GM21381 (cell line): ENCODE data around the gene ZFAND3.

ENCODE experiments used
- ATAC-seq: cut with Tn5 transposase; IDR thresholded peaks from one replicate; pipeline ENCODE4 v1.9.1; 2021; ENCODE audit warnings: mild to moderate bottlenecking, moderate library complexity; ENCODE audit not compliant: unreplicated experiment

Gene ZFAND3

DNA sequence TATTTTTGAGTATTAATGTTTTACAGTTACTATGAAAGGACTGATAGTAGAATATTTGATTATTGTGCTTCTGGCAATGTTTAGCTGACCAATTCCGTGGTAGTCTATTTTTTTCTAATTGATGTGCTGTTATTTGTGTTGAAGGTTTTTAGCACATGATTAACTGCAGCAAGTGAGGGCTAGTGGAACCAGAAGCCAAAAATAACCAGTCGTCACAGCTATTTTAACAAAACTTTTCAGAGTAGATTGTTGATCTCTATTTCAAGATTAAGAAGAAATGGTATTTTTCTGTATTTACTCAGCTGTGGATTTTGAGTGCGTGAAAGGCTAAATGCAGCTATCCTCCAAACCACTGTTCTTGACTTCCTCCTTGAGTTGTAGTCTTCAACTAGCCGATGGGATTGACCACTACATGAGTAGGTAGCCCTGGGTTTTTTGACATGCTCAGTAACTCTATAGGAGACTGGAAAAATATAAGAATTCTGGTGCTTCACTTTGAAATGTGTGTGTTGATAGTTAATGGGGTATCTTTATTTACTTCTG is 258.0 kb downstream of the ZFAND3 start:
- no peak for ATAC-seq

DNA sequence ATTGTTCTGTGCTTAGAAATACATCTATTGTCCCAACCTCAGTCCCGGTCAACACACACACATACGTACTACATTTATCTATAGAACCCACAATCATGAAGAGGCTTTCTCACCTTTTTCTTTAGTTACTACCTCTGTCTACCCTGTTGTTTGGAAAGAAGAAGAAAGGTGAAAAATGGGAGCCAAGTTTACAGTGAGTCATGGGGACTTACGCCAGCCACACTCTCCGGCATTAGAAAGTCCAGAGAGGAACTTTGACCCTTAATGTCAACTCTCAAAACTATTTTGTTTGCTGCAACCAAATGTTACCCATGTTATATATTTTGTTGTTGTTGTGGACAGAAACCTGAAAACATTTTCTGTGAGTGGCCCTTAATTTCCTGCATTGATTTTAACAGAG is 259.1 kb downstream of the ZFAND3 start:
- ATAC-seq = no peak

DNA sequence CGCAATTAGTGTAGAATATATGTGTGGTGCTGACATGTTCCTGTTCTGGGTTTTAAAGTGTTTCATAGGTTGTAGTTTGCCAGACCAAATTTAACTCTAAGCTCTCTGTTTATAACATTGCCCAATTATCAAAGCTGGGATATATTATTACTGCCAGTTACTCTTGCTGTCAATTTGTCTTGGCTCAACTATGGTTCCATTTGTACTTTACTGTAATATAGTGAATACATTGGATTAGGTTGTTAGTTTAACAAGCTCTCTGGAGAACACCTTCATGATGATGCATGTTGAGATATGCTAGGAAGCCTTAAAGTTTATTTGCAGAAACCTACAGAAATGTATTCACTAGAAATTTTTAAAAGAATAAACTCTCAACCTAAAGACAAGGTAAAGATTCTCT is 259.6 kb downstream of the ZFAND3 start:
- ATAC-seq = no peak

DNA sequence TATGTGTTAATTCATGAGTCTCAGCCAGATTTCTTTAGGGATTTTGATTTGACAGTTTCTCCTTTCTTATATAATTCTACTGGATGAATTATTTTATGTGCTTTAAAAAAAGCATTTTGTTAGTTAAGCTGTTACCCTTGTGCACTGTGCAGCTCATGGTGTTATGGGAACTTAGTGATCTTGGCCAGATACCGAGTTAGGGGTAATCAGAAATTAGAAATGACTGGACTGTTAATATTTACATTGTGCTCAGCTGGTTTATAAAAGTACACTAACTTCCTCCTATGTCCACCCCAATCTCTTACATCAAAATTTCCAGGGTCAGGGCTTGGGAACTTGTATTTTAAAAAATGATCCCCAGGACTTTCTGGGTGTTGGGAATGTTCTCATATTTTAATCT is 260.0 kb downstream of the ZFAND3 start:
- no peak for ATAC-seq

DNA sequence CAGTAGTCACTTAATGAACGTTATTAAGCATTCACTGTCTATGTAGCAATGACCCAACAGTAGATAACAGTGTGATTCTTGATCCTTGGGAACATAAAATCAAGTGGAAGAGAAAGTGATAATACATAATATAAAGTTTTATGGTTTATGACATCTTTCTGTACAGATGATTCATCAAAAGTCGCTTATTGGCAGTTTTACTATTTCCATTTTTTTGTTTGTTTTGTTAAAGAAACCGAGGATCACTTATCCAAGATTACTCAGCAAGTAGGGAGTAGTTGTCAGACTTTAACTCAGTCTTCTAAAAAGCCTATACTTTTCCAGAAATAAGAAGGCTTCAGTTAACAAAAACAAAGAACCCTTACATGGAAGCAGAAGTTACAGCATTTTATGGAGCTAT is 260.8 kb downstream of the ZFAND3 start:
- no peak for ATAC-seq

DNA sequence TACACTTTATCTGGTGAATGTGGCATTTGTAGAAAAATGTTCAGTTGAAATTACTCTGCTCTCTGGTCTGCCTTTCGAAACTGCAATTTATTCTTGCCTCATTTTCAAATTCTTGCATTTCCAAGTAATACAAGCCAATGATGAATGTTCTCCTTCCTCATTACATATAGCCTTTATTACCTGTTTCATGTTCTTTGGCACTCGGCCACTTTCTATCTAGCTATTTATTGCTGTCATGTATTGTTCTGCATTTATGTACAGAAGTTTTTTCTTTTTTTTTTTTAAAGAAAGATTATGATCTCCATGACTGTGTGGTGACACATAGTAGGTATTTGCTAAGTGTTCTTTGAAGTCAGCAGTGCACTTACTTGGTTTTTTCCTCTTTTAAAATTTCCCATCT is 261.4 kb downstream of the ZFAND3 start:
- no peak for ATAC-seq

DNA sequence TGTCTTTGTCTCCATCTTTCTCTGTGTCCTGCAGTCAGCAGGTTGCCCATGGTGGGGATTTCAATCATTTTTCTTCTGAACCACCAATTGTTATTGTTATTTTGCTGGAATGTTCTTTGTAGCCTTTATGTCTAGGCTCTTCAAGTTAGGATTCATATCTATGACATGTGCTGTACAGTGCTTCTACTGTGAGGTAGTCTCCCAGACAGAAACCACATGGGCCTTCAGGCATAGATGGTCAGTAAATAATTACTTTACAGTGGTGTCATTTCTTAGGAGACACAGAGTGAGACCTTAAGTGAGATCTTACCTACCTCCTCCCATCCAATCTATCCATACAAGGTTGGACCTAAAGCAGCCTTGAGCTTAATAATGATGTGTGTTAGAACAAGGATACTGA is 265.5 kb downstream of the ZFAND3 start:
- ATAC-seq = no peak

DNA sequence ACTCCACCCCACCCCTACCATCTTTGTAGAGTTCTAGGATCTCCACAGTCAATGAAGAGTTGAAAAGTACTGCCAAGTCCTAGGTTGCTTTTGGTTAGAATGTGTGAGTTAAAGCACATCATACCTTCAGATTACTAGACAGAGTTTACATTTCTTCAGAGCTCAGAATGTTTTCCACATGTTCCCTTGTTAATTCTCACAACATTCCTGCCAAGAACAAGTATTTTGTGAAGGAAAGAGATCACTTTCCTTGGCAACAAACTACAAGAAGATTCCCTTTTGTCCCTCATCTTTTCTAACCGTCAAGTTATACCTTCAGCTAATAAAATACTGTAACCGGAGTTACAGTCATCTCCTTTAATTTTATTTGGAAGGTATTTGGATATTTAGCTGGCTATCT is 266.8 kb downstream of the ZFAND3 start:
- no peak for ATAC-seq

DNA sequence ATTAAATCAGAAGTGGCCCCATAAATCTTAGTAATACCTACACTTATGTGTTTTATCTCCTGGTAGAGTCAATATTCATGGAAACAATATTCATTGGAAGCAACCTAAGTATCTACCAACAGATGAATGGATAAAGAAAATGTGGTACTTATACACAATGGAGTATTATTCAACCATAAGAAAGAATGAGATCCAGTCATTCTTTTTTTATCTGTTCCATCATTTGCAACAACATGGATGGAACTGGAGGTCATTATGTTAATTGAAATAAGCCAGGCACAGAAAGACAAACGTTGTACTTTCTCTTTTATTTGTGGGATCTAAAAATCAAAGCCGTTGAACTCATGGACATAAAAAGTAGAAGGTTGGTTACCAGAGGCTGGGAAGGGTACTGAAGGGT is 268.5 kb downstream of the ZFAND3 start:
- no peak for ATAC-seq

DNA sequence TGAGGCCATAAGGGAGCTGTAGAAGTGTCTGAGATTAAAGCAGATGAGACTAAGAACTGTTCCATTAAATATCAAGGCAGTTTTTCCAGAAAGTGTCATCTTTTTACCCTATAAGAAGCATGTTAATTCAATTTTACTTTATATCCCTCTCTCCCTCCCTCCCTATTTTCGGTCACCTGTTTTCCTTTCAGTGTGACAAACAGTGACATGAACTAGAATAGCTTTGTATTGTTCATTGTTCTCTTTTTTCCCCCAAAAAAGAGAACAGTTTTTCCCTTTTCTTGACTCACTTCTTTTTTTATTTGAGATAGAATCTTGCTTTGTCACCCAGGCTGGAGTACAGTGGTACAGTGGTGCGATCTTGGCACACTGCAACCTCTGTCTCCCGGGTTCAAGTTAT is 269.3 kb downstream of the ZFAND3 start:
- no peak for ATAC-seq

DNA sequence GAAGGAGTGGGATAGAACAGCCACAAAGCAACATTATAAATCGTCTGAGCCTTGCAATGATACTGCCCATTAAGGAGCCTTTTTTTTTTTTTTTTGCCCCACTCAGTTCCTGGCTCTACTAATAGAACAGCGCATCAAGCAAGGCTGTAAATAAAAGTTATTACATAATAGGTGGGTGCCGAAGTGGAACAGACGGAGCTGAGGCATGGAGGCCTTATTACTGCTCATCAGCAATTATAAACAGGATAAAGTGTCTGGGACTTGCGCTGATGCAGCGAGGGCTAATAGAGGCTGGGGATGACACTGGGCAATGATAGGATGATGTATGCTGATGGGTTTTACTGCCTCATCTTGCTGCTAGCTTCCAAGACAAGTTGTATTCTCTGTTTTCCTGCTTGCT is 272.1 kb downstream of the ZFAND3 start:
- no peak for ATAC-seq

DNA sequence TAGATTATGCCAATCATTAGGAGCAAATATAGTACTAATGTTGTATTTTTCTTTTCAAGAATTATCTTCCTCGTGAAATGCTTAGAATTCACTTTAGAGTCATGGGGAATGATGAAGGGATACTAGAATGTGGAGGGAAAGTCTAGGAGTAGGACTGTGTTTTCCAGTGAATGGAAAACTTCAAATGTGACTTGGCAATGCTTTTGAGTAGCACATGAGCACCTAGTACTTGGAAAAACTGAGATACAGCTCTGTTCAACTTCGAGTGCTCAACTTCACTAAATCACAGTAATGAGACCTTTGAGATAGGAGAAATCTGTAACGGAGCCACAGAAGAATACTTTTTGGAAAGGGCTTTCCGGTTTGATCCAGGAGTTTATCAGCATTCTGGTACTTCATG is 272.9 kb downstream of the ZFAND3 start:
- ATAC-seq = no peak

DNA sequence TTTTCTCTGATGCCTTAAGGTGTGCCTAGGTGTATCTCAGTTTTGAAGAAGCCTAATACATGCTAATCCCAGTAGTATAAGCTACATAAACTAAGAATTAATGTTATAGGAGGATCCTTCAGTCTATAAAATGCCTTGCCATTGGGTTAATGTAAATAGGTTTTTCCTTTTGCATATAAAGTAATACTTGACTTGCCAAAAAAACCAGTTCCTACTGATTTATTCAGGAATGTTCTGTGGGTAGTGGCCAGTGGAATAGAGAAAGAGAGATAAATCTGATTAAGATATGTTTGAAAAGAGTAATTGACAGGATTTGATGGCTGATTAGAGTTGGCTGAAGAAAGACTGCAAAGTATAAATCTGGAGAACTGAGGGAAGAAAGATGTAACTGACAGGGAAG is 273.4 kb downstream of the ZFAND3 start:
- ATAC-seq = no peak

DNA sequence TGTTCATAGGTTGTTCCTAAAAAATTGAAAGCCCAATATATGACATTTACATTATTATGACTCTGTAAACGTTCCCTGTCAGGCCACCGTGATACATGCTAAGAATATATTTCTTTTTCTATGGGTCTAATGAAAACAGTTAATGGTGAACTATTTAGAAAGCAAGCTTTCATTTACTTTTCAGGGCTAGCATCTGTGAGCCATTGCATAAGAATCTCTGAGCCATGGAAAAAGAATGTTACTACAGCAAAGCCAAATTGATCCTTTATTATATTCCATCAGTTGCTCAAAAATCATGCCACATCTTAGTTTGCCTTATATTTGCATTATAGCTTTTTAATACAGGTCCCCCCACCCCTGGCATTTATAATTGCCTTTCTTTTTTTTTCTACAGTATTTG is 275.5 kb downstream of the ZFAND3 start:
- no peak for ATAC-seq

DNA sequence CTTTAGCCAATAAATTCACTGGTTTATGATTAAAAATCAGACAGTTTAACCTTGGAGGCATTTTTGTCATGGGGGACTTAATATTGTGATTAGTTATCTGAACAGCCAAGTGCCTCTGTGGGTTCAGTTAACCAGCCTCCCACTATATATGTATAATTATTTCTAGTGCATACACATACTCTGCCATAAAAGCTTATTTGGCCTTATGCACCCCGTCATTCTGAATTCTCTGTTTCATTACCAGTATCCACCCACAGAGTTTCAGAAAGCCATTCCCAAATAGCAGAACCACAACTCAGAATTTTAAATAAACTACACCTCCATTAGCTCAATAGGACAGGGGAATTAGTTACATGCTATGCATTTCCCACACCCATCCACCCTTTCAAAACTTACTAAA is 279.7 kb downstream of the ZFAND3 start:
- ATAC-seq = no peak

DNA sequence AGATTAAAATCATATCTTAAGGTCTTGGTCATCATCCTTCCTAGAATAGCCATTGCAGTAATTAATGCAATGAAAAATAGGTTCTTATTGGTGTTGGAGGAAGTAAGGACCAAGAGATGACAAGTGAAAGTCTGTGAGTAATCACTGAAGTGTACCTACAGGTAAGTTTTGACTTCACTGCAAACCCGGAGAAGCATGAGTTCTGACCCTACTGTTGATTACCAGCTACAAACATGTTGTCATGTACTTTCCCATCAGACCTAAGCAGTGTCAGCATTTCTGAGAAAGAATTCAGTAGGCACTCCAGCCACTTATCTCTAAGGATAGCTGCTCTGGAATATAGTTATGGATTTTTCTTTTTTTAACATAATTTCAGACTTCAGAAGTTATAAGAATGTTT is 280.9 kb downstream of the ZFAND3 start:
- no peak for ATAC-seq

DNA sequence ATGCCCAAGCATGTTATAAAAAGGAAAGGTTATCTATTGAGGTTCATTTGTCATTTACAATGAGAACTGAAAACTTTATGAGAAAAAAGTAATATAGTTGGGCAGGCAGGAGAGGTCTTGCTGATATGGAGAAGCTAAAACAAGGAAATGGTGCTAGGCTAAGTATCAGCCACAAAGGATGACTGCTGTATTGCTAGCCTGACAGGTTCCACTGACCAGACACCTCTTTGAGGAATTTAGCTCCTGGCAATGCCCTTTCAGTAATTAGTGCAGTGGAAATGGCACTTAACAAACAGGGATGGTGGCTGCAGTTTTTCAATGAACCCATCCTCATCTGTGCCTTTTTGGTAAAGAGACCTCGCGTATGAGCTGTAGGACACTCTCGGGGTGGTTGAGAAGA is 284.4 kb downstream of the ZFAND3 start:
- no peak for ATAC-seq

DNA sequence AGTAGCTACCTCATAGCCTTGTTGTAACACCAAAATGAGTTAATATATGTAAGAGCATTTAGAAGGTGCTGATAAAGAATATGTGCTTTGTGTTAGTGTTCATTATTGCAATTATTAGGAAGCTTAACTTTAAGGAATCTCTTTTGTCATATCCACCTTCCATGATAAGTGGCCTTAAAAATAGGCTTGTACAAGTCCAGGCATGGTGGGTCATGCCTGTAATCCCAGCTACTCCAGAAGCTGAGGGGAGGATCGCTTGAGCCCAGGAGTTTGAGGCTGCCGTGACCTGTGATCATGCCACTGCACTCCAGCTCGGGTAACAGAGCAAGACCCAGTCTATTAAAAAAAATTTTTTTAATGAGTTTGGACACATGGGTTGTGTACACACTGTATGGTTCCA is 285.5 kb downstream of the ZFAND3 start:
- no peak for ATAC-seq

DNA sequence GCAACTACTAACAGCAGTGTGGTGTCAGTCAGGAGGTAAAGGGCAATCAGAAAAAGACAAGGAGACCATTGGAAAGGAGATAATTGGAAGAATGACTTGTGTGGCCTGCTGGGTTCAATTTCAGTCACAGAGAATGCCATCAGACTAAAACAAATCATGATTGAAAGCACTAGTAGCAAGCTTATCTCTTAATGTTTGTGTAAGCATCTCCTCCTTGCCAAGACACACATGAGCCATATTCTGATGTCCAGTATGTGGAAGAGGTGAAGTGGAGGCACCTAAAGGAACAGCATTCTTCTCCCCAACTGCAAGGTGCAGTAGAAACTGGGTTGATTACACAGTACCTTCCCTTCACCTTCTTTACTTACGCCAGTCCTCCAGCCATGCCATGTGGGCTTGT is 287.5 kb downstream of the ZFAND3 start:
- ATAC-seq = no peak

DNA sequence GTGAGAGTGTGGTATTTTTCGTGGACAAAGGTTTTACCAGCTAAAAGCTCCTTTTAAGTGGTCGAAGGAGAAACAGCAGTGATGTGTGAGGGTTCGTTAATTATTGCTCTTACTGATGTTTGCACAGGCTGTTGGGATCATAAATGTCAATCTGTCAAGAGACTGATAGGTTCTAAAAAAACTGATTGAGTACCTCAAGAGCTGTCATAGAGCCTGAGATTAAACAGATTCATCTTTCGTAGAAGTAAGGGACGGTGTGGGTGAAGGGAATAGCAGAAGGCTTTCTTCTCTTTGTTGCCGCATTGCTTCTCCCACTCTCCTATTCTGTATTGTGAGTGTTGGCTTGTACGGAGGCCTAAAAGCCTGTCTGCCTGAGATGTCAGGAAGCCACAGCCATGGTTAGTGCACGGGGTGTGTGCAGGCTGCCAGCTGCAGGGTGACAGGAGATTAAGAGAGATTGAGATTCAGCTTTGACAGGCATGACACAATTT is 291.0 kb downstream of the ZFAND3 start:
- no peak for ATAC-seq

DNA sequence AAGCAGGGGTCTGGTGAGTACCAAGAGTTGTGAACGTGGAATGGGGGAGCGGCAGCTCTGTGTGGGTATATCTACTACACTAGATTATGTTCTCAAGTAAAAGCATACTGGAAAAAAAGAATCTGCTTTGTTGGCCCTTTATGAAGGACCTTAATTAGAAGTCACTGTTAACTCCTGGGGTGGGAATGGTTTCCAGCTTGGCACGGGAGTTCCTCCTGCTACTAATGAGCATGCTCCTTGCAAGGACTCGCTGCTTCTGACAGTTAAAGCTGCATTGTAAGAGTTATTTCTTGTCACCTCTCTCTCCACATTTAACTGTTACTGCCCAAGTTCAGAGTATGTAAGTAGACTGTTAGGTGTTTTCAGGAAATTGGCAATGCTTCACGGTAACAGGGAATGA is 292.7 kb downstream of the ZFAND3 start:
- no peak for ATAC-seq

DNA sequence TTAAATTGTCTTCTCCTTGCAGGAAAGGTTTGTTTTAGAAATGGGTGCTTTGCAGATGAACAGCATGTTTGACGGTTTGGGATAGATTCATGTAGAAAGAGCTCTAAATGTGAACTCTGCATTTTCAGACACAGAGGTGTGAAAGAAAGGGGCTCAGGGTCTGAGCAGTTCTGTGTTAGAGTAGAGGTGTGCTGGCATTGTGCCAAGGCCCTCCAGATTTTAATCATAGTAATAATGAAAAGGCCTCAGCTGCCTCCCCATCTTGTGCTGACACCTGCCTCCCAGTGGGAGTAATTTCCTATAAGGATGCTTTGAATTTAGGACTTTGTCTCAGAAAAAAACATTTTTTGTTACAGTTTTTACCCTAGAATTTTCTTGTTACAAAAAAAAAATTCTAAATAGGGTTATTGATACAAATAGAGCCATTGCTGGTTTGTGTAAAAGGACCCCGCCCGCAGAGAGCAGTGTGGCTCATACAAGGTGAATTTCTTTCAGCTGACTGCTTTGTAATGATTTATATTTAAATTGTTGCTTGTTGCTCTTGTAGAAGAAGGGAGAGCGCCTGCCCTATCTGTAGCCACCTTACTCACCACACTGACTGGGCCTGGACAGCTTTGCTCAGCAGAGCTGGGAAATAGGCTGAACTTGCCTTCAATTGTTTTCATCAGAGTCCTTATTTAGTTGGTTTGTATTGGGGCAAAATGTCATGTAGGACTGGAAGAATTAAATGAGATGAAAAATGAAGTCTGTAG is 294.5 kb downstream of the ZFAND3 start:
- no peak for ATAC-seq
